Neural progenitor cell (in vitro differentiated cells): ENCODE results near the gene INVS.

Experiments
- CTCF ChIP-seq: fragments of 200-600 bp; sonication (generic); IDR thresholded peaks from 2 replicates; pipeline ENCODE4 v1.5.1; 2017; ENCODE audit warnings: antibody characterized with exemption, mild to moderate bottlenecking
- EZH2 ChIP-seq: fragments of 200-600 bp; sonication (generic); IDR thresholded peaks from 2 replicates; pipeline ENCODE4 v1.6.1; 2017; ENCODE audit warnings: antibody characterized with exemption, mild to moderate bottlenecking, moderate library complexity

GRCh38 chr9:100052375-100052774 is 46.7 kb upstream of the INVS start:
- no peak for TF ChIP-seq CTCF
- no peak for TF ChIP-seq EZH2
